SK-N-SH (cell line): ENCODE measurements around the gene BEGAIN. TPM values are rescaled to one million over a fixed set of nuclear protein-coding genes. Genes with fewer than 3 reads are reported as not detected.

ENCODE experiments used
- CTCF ChIA-PET: fragments of 300-600, 350-600 bp; formaldehyde crosslinking; extraction: SDS; loops from one replicate; lab custom pipeline; 2021; lab: Yijun Ruan, JAX
- POLR2A ChIA-PET: fragments of 350-600 bp; sonication (Branson Sonifier 250); formaldehyde crosslinking; extraction: SDS; loops from one replicate; lab custom pipeline; 2020; ENCODE audit warnings: antibody characterized with exemption, inconsistent platforms; lab: Yijun Ruan, JAX
- DNase-seq: peaks from one replicate; pipeline ENCODE4 v3.0.0; 2012
- H2AFZ ChIP-seq: fragments of 200-600 bp; sonication (generic); 2 replicates; pipeline ENCODE4 v1.8.1; 2016; ENCODE audit warnings: antibody characterized with exemption, mild to moderate bottlenecking, low read depth
- H3F3A ChIP-seq: fragments of 200-600 bp; sonication (generic); replicated peaks from 2 replicates; pipeline ENCODE3; 2016; ENCODE audit warnings: antibody characterized with exemption, mild to moderate bottlenecking; ENCODE audit not compliant: insufficient read depth
- H3K27ac ChIP-seq, 2 experiments: fragments of 200-500 bp in 1 of 2; fragments of 200-600 bp in 1 of 2; sonication (Bioruptor generic) in 1 of 2; sonication (generic), shearing (Covaris generic) in 1 of 2; 2 replicates each; pipeline versions ENCODE4 v1.5.1 to v1.6.1; 2014 to 2016; ENCODE audit warnings: low read depth in 2 of 2, inconsistent platforms in 1 of 2, low read length in 1 of 2, mild to moderate bottlenecking in 1 of 2, mixed read lengths in 1 of 2
- H3K27me3 ChIP-seq: fragments of 200-600 bp; sonication (generic), shearing (Covaris generic); 2 replicates; pipeline ENCODE4 v1.6.1; 2016; ENCODE audit warnings: mixed run types; ENCODE audit not compliant: insufficient read depth
- H3K36me3 ChIP-seq, 2 experiments: fragments of 200-500 bp in 1 of 2; fragments of 200-600 bp in 1 of 2; sonication (Bioruptor generic) in 1 of 2; sonication (generic) in 1 of 2; replicated peaks in 1 of 2; 2 replicates each; pipeline versions ENCODE3 to v1.5.1; 2014 to 2016; ENCODE audit warnings: low read length in 1 of 2, mild to moderate bottlenecking in 1 of 2; ENCODE audit not compliant: insufficient read depth in 2 of 2, control insufficient read depth in 1 of 2
- H3K4me1 ChIP-seq, 2 experiments: fragments of 200-500 bp in 1 of 2; fragments of 200-600 bp in 1 of 2; sonication (Bioruptor generic) in 1 of 2; sonication (generic), shearing (Covaris generic) in 1 of 2; 2 replicates each; pipeline versions ENCODE4 v1.5.1 to v1.6.1; 2014 to 2016; ENCODE audit warnings: low read depth in 1 of 2, low read length in 1 of 2, mixed run types in 1 of 2; ENCODE audit not compliant: insufficient read depth in 2 of 2, control insufficient read depth in 1 of 2
- H3K4me2 ChIP-seq: fragments of 200-600 bp; sonication (generic), shearing (Covaris generic); 2 replicates; pipeline ENCODE4 v1.6.1; 2017; ENCODE audit warnings: mixed run types
- H3K4me3 ChIP-seq, 2 experiments: fragments of 200-500 bp in 1 of 2; fragments of 200-600 bp in 1 of 2; sonication (Bioruptor generic) in 1 of 2; sonication (generic), shearing (Covaris generic) in 1 of 2; 2 replicates each; pipeline versions ENCODE4 v1.5.1 to v1.8.1; 2014 to 2016; ENCODE audit warnings: low read depth in 2 of 2, inconsistent platforms in 1 of 2, low read length in 1 of 2, mild to moderate bottlenecking in 1 of 2, mixed read lengths in 1 of 2, moderate library complexity in 1 of 2
- H3K79me2 ChIP-seq: fragments of 200-600 bp; sonication (generic); 2 replicates; pipeline ENCODE4 v1.8.1; 2017; ENCODE audit warnings: mild to moderate bottlenecking; ENCODE audit not compliant: insufficient read depth
- H3K9ac ChIP-seq: fragments of 200-600 bp; sonication (generic); 2 replicates; pipeline ENCODE4 v1.6.1; 2017; ENCODE audit warnings: mixed run types
- H3K9me2 ChIP-seq: fragments of 200-600 bp; sonication (generic); 2 replicates; pipeline ENCODE4 v1.6.1; 2017; ENCODE audit warnings: mixed run types
- H3K9me3 ChIP-seq: fragments of 200-600 bp; sonication (generic); 2 replicates; pipeline ENCODE4 v1.6.1; 2017; ENCODE audit warnings: mixed run types, mild to moderate bottlenecking, moderate library complexity
- H4K20me1 ChIP-seq: fragments of 200-600 bp; sonication (generic); 2 replicates; pipeline ENCODE4 v1.6.1; 2017; ENCODE audit warnings: mild to moderate bottlenecking, mixed run types; ENCODE audit not compliant: insufficient read depth
- CHD2 ChIP-seq: fragments of 150-350 bp; IDR thresholded peaks from 2 replicates; pipeline ENCODE4 v1.6.1; 2018; ENCODE audit warnings: low read length; ENCODE audit not compliant: partially characterized antibody
- ELF1 ChIP-seq: IDR thresholded peaks from 2 replicates; pipeline ENCODE4 v1.4.0; 2012
- FOSL2 ChIP-seq: IDR thresholded peaks from 2 replicates; pipeline ENCODE4 v1.4.0; 2012; ENCODE audit warnings: low read depth, mild to moderate bottlenecking, moderate library complexity, borderline replicate concordance
- FOXJ3 ChIP-seq: sonication (generic); formaldehyde crosslinking; IDR thresholded peaks from 2 replicates; pipeline ENCODE4 v1.5.1; 2020; ENCODE audit warnings: mild to moderate bottlenecking, missing genetic modification reagents
- FOXM1 ChIP-seq: IDR thresholded peaks from 2 replicates; pipeline ENCODE4 v1.4.0; 2012; ENCODE audit warnings: low read depth, mild to moderate bottlenecking
- GABPA ChIP-seq: IDR thresholded peaks from 2 replicates; pipeline ENCODE4 v1.4.0; 2012; ENCODE audit warnings: low read depth, mild to moderate bottlenecking
- GATA2 ChIP-seq: sonication (generic); formaldehyde crosslinking; IDR thresholded peaks from 2 replicates; pipeline ENCODE4 v1.5.0; 2020; ENCODE audit warnings: mild to moderate bottlenecking, missing genetic modification reagents
- NFIC ChIP-seq: IDR thresholded peaks from 2 replicates; pipeline ENCODE4 v1.4.0; 2012; ENCODE audit warnings: borderline replicate concordance
- NRF1 ChIP-seq: IDR thresholded peaks from 2 replicates; pipeline ENCODE4 v1.6.1; 2012; ENCODE audit warnings: low read depth, mild to moderate bottlenecking, low read length
- POLR2AphosphoS5 ChIP-seq: IDR thresholded peaks from 2 replicates; pipeline ENCODE4 v1.6.1; 2012; ENCODE audit warnings: low read depth, low read length
- TAF1 ChIP-seq: IDR thresholded peaks from 2 replicates; pipeline ENCODE4 v1.6.1; 2012; ENCODE audit warnings: low read depth, mild to moderate bottlenecking, low read length, moderate library complexity, borderline replicate concordance
- TCF12 ChIP-seq: IDR thresholded peaks from 2 replicates; pipeline ENCODE4 v1.4.0; 2012
- TEAD4 ChIP-seq: IDR thresholded peaks from 2 replicates; pipeline ENCODE4 v1.4.0; 2012; ENCODE audit warnings: mild to moderate bottlenecking, borderline replicate concordance; ENCODE audit not compliant: insufficient read depth
- WGBS: methylation state at CpG from one replicate; pipeline ENCODE4 v1.1.6; 2017; ENCODE audit warnings: low lambda C conversion rate; 5-methylcytosine and 5-hydroxymethylcytosine counted together
- polyA plus RNA-seq, 3 experiments: library from polyadenylated mRNA; depleted of rRNA; stranded (reverse); fragments of >200 nt; gene quantifications; 2 replicates each; pipeline ENCODE4 v1.2.3, GENCODE V29; 2012
- TF ChIP-seq, protein P1 (sequence below): fragments of 150-350 bp; IDR thresholded peaks from 2 replicates; pipeline ENCODE4 v1.6.1; 2016; ENCODE audit warnings: mild to moderate bottlenecking, low read depth, low read length
- TF ChIP-seq, protein P2 (sequence below): IDR thresholded peaks from 2 replicates; pipeline ENCODE4 v1.4.0; 2012; ENCODE audit warnings: low read depth
- TF ChIP-seq, protein P3 (sequence below): IDR thresholded peaks from 2 replicates; pipeline ENCODE4 v1.6.1; 2012; ENCODE audit warnings: mild to moderate bottlenecking, low read depth, low read length, moderate library complexity
- TF ChIP-seq, protein P4 (sequence below): IDR thresholded peaks from 2 replicates; pipeline ENCODE4 v1.4.0; 2012; ENCODE audit warnings: low read depth, borderline replicate concordance

Gene BEGAIN
- polyA plus RNA-seq, 1 of the 3 experiments (the other 2 are of a cell fraction): 4.2 TPM

DNA sequence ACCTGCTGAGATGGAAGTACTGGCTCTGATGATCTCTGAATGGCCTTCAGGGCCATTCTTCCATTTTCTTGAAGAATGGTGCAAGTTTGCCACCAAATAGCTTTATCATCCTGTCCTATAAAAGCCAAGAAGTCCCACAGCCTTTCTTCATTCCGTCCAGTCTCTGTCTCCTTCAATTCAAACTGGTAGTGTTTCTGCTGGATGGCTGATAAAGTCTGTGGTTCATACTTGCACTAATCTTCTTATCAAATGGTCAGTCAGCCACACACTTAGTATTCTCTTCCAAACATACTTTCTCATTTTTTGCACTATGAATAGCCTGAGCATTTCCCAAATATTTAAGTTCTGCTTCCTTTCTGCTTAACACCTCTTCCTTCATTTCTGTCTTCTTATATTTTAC is 39.4 kb upstream of the BEGAIN start:
- 38% methylated on average over 1 of the region's 1 CpG for WGBS
- Histone ChIP-seq H3K9me2 (no peaks in the 10 kb centered on the region), H4K20me1 (no peaks in the 10 kb centered on the region), H3K4me3 (no peak overlapping the region), H3K79me2 (no peaks in the 10 kb centered on the region)
- DNase-seq: no peak
- TF ChIP-seq, protein P1, sequence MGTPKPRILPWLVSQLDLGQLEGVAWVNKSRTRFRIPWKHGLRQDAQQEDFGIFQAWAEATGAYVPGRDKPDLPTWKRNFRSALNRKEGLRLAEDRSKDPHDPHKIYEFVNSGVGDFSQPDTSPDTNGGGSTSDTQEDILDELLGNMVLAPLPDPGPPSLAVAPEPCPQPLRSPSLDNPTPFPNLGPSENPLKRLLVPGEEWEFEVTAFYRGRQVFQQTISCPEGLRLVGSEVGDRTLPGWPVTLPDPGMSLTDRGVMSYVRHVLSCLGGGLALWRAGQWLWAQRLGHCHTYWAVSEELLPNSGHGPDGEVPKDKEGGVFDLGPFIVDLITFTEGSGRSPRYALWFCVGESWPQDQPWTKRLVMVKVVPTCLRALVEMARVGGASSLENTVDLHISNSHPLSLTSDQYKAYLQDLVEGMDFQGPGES: no peak
- no peak for TF ChIP-seq POLR2AphosphoS5
- TF ChIP-seq FOXM1: no peak
- TF ChIP-seq, protein P2, sequence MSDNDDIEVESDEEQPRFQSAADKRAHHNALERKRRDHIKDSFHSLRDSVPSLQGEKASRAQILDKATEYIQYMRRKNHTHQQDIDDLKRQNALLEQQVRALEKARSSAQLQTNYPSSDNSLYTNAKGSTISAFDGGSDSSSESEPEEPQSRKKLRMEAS: no peak
- TF ChIP-seq GATA2: no peak
- TF ChIP-seq TCF12: no peak
- no peak for TF ChIP-seq TAF1
- no peak for TF ChIP-seq TEAD4
- TF ChIP-seq ELF1: no peak
- no peak for TF ChIP-seq FOSL2
- TF ChIP-seq NFIC: no peak
- no peak for TF ChIP-seq NRF1
- TF ChIP-seq, all 33 proteins: peak for 0
- POLR2A ChIA-PET: no interaction called here
- Histone ChIP-seq H3K9me3 (no peaks in the 10 kb centered on the region), H2AFZ (no peak overlapping the region), H3K9ac (no peak overlapping the region), H3K4me2 (no peak overlapping the region), H3K27me3 (no peaks in the 10 kb centered on the region), H3K36me3 (no peaks in the 10 kb centered on the region), H3K27ac (no peak overlapping the region), H3K4me1 (peaks cover 0 to 17% of the 10 kb centered on the region in 2 experiments; a peak in 1 of 4 replicates), H3F3A (no peaks in the 10 kb centered on the region)
- CTCF ChIA-PET: no interaction called here

DNA sequence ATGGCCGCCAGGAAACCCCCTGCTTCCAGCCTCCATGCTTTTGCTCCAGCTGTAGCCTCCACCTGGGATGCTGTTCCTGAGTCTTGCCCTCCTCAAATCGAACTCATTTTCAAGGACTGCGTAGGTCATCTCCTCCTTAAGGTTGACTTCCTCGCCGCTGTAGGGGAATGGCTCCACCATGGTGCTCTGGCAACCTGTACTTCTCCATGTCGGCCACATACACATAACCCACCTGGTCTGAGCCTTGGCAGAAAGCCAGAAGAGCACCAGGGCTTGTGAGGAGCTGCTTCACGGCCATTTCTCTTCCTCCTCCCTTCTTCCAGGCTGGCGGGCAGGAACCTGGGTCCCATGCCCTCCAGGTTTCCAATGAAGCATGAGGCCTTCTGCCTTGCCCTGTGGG is 36.7 kb upstream of the BEGAIN start:
- WGBS: 71% methylated on average over 8 of the region's 8 CpGs
- DNase-seq: no peak
- POLR2A ChIA-PET: no interaction called here
- no peak overlapping the region for H3K9ac ChIP-seq
- H3K27ac ChIP-seq: no peak overlapping the region
- no peaks in the 10 kb centered on the region for H3K36me3 ChIP-seq
- CTCF ChIA-PET: interaction anchor here (1.3 kb wide), 1 partner anchor 22 kb away, joined by 3 read pairs; no protein-coding TSS in a partner anchor
- no peak overlapping the region for H3K4me3 ChIP-seq
- H3F3A ChIP-seq: no peaks in the 10 kb centered on the region
- H3K4me1 ChIP-seq: peaks cover 0 to 30% of the 10 kb centered on the region in 2 experiments; a peak in 1 of 4 replicates
- no peak overlapping the region for H2AFZ ChIP-seq
- no peaks in the 10 kb centered on the region for H4K20me1 ChIP-seq
- H3K9me3 ChIP-seq: no peaks in the 10 kb centered on the region
- H3K27me3 ChIP-seq: no peaks in the 10 kb centered on the region
- H3K79me2 ChIP-seq: no peaks in the 10 kb centered on the region
- no peak for TF ChIP-seq FOXM1
- TF ChIP-seq NFIC: no peak
- TF ChIP-seq, protein P3, sequence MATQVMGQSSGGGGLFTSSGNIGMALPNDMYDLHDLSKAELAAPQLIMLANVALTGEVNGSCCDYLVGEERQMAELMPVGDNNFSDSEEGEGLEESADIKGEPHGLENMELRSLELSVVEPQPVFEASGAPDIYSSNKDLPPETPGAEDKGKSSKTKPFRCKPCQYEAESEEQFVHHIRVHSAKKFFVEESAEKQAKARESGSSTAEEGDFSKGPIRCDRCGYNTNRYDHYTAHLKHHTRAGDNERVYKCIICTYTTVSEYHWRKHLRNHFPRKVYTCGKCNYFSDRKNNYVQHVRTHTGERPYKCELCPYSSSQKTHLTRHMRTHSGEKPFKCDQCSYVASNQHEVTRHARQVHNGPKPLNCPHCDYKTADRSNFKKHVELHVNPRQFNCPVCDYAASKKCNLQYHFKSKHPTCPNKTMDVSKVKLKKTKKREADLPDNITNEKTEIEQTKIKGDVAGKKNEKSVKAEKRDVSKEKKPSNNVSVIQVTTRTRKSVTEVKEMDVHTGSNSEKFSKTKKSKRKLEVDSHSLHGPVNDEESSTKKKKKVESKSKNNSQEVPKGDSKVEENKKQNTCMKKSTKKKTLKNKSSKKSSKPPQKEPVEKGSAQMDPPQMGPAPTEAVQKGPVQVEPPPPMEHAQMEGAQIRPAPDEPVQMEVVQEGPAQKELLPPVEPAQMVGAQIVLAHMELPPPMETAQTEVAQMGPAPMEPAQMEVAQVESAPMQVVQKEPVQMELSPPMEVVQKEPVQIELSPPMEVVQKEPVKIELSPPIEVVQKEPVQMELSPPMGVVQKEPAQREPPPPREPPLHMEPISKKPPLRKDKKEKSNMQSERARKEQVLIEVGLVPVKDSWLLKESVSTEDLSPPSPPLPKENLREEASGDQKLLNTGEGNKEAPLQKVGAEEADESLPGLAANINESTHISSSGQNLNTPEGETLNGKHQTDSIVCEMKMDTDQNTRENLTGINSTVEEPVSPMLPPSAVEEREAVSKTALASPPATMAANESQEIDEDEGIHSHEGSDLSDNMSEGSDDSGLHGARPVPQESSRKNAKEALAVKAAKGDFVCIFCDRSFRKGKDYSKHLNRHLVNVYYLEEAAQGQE: no peak
- no peak for TF ChIP-seq GABPA
- TF ChIP-seq FOXJ3 (CRISPR knock-in tag): no peak
- no peak for TF ChIP-seq CHD2
- TF ChIP-seq TEAD4: no peak
- TF ChIP-seq, protein P4, sequence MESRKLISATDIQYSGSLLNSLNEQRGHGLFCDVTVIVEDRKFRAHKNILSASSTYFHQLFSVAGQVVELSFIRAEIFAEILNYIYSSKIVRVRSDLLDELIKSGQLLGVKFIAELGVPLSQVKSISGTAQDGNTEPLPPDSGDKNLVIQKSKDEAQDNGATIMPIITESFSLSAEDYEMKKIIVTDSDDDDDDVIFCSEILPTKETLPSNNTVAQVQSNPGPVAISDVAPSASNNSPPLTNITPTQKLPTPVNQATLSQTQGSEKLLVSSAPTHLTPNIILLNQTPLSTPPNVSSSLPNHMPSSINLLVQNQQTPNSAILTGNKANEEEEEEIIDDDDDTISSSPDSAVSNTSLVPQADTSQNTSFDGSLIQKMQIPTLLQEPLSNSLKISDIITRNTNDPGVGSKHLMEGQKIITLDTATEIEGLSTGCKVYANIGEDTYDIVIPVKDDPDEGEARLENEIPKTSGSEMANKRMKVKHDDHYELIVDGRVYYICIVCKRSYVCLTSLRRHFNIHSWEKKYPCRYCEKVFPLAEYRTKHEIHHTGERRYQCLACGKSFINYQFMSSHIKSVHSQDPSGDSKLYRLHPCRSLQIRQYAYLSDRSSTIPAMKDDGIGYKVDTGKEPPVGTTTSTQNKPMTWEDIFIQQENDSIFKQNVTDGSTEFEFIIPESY: no peak
- no peaks in the 10 kb centered on the region for H3K9me2 ChIP-seq
- no peak overlapping the region for H3K4me2 ChIP-seq
